Activated T-cell treated with anti-CD3 and anti-CD28 coated beads, Interleukin-2, amount 50 U/mL, for 4 hours (primary cell): ENCODE results near the gene ICE1. TPM values are rescaled to one million over a fixed set of nuclear protein-coding genes. Genes with fewer than 3 reads are reported as not detected.
"Not testable (repeated sequence)": the region's sequence is repeated elsewhere in the genome, so short reads cannot be mapped to it uniquely, and the experiment has no call there.

Experiments used
- ATAC-seq, 2 donors: fragments of 200-7000 bp; cut with Tn5 transposase; one replicate each; pipeline ENCODE4 v1.10.0; 2021
- DNase-seq: peaks from one replicate; pipeline ENCODE4 v3.0.0-alpha.2; 2020
- H3K27me3 Mint-ChIP-seq: one replicate; pipeline ENCODE4 v1.8.0; 2021; ENCODE audit warnings: low read depth, mixed read lengths
- H3K36me3 Mint-ChIP-seq: one replicate; pipeline ENCODE4 v1.8.0; 2022; ENCODE audit warnings: mixed read lengths; ENCODE audit not compliant: insufficient read depth
- H3K4me1 Mint-ChIP-seq: one replicate; pipeline ENCODE4 v1.8.0; 2021; ENCODE audit warnings: low read depth, mixed read lengths
- H3K4me3 Mint-ChIP-seq: one replicate; pipeline ENCODE4 v1.8.0; 2021; ENCODE audit warnings: mild to moderate bottlenecking, moderate library complexity, mixed read lengths
- H3K9me3 Mint-ChIP-seq: one replicate; pipeline ENCODE4 v1.8.0; 2021; ENCODE audit warnings: mixed read lengths
- total RNA-seq, 3 donors: library from RNA; stranded (reverse); gene quantifications; one replicate each; pipeline ENCODE4 v1.2.1, GENCODE V29; 2021

The ICE1 gene
- total RNA-seq, 3 donors from 2014 or later = 40.2 to 42.0 (median 41.1) TPM

DNA sequence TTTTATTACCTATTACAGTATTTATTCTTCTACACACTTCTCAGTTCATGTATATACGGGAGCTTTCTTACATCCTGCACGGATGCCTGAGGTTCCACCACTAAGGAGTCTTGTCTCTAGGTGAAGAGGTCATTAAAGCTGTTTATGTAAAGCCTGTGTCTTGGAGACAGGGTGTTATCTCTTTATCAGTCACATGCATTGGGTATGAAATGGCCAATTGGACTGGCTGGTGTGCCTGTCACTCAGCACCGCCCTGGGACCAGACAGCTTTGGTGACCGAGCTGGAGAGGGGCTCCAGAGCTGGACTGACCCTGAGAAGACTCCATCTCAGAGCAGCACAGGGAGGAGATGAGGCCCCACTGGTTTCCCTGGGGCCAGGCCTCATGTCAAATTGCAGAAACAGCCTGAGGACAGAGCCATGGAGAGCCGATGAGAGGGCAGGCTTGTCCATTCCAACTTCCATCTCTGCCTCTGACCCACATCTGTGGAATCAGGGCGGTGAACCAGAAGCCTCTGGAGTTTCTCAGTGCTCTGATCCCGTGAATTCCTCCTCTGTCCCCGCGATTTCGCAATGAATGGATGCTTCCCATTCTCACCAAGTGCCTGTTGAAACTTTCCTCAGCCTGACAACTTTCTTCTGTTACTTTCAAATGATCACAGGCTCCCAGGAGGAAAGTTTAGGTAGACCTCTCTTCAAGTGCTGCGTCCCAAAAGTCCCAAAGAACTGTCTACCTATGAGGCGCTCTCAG, 32.2 kb upstream of the ICE1 start:
- not testable (repeated sequence) for DNase-seq, H3K4me1 Mint-ChIP-seq

DNA sequence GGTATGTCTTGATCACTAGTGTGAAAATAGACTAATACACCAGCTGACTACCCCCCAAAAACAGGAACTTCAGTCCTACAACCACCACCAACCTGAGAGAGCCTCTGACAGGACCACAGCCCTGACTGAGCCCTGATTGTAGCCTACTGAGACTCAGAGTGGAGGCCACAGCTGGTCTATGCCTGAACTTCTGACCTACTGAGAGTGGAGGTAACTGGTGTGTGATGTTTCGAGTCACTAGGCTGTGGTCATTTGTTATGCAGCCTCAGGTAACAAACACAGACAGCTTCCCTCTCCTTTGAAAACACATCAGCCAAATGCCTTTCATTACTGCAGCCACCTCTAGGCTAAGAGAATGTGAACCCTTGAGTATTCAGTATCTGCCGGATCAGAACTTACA, 30.0 kb upstream of the ICE1 start:
- H3K4me3 Mint-ChIP-seq, ATAC-seq, H3K36me3 Mint-ChIP-seq, H3K27me3 Mint-ChIP-seq, DNase-seq, H3K9me3 Mint-ChIP-seq, H3K4me1 Mint-ChIP-seq: not testable (repeated sequence)

More for the DNA sequence above, 32.2 kb upstream of the ICE1 start:
- not testable (repeated sequence) for ATAC-seq, H3K27me3 Mint-ChIP-seq, H3K9me3 Mint-ChIP-seq, H3K36me3 Mint-ChIP-seq, H3K4me3 Mint-ChIP-seq

DNA sequence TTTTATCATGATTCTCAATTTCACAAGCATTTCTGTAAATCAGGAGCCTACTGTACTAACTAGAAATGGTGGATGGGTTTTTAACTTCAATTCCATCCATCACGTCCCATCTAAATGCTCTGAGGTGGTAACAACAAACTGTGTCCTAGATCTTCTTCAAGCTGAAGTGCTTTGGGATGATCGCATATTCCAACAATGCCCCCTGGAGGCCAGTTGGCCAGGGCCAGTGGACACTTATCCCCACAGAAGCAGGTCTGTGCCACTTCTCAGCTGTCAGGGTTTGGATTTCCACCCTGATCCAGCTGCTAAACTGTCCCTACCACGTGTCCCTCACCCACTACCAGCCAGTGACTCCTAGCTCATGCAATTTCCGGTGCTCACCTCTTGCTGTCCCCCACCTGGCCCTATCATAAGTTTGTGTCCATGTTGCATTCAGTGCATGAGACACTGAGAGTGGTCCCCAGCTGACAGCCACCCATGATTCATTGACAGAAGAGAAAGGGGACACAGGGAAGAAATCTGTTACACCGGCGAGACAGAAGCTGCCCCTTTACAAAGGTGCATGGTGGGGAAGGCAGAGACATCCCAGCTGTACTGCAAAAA, 28.0 kb upstream of the ICE1 start:
- not testable (repeated sequence) for H3K36me3 Mint-ChIP-seq, H3K27me3 Mint-ChIP-seq, DNase-seq, ATAC-seq, H3K9me3 Mint-ChIP-seq, H3K4me3 Mint-ChIP-seq, H3K4me1 Mint-ChIP-seq

DNA sequence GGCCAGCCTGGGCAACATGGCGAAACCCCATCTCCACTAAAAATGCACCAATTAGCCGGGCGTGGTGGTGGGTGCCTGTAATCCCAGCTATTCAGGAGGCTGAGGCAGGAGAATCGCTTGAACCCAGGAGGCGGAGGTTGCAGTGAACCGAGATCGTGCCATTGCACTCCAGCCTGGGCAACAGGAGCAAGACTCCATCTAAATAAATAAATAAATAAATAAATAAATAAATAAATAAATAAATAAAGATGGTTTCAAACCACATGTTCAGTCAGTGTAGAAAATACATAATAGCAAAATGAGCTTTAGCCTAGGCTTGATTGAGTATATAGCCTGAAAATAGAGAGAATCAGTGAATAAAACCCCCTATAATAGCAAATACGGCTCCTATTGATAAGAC, 27.4 kb upstream of the ICE1 start:
- DNase-seq, H3K27me3 Mint-ChIP-seq, H3K9me3 Mint-ChIP-seq, H3K36me3 Mint-ChIP-seq, H3K4me1 Mint-ChIP-seq, ATAC-seq, H3K4me3 Mint-ChIP-seq: not testable (repeated sequence)

DNA sequence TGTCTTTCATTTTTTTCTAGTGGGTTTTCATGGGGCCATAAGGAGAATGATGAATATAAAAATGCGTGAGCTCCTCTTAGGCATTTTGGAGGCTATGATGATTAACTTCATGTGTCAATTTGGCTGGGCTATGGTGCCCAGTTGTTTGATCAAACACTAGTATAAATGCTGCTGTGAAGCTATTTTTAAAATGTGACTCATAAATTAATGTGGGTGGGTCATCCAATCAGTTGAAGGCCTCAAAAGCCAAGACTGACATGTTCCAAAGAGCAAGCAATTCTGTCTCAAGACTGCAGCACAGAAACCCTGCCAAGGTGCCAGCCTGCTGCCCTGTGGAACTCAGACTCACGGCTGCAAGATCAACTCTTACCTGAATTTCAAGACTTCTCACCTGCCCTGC, 24.4 kb upstream of the ICE1 start:
- Mint-ChIP-seq H3K4me3 (no peak overlapping the region), H3K27me3 (no peaks in the 10 kb centered on the region), H3K36me3 (peaks cover 3% of the 10 kb centered on the region), H3K9me3 (peaks cover 11% of the 10 kb centered on the region), H3K4me1 (no peaks in the 10 kb centered on the region)
- DNase-seq = no peak
- ATAC-seq = no peak

DNA sequence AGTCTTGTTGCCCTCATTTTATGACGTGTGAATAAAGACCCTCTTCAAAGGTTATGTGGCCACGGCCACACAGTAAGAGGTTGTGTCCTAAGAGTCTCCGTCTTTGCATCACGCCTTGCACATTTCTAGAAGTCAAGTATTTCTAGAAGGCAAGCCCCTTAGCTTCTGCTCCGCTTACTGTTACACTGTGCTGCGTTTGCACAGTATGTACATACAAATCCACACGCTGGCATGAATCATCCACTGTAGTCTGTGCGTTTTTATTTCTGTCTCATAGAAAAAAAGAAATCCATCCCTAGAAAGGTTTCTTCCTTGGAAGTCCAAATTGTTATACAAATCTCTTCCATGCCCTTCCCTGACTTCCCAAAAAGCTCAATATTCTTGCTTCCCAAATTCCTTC, 21.4 kb upstream of the ICE1 start:
- no peaks in the 10 kb centered on the region for H3K4me1 Mint-ChIP-seq
- peaks cover 11% of the 10 kb centered on the region for H3K9me3 Mint-ChIP-seq
- no peaks in the 10 kb centered on the region for H3K27me3 Mint-ChIP-seq
- DNase-seq = no peak
- no peak overlapping the region for H3K4me3 Mint-ChIP-seq
- peaks cover 3% of the 10 kb centered on the region for H3K36me3 Mint-ChIP-seq
- ATAC-seq = no peak

DNA sequence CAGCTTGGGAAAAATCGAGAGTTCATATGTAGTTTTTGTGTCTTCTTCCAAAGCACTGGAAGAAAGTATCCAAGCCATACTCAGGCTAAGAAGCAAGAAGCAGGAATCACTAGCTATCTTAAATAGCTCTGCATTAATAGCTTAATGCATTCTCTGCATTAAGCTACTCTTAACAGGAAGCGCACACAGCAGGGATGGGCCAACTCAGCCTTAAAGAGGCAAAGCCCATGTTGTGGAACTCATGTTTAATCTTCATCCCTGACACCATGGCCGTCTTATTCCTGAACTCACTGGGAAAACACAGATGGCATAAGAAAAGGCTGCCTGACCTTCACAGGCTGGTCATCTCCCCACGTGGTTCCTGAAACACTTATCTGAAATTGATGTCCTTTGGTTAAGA, 18.7 kb upstream of the ICE1 start:
- DNase-seq (no peak), ATAC-seq (no peak)
- no peak overlapping the region for H3K4me3 Mint-ChIP-seq
- no peaks in the 10 kb centered on the region for H3K27me3 Mint-ChIP-seq
- H3K9me3 Mint-ChIP-seq = peaks cover 15% of the 10 kb centered on the region
- H3K36me3 Mint-ChIP-seq = peaks cover 3% of the 10 kb centered on the region
- no peaks in the 10 kb centered on the region for H3K4me1 Mint-ChIP-seq

DNA sequence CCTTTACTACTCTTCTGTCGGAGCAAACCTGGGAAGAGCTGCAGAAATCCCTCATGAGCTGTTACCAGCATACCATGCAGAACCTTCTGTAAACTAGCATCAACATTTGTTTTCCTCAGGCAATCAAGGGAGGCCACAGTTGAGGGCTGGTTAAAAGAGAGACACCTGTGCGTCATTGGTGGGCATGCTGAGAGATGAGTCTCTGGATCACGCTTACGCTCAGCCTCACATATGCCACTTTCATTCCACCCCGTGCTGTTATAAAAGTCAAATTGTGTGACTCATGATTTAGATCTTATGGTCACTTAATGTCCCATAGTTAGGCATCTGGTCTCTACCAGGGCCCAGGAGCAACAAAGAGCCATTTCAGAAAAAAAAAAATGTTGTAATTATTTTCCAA, 18.1 kb upstream of the ICE1 start:
- peaks cover 3% of the 10 kb centered on the region for H3K36me3 Mint-ChIP-seq
- H3K4me3 Mint-ChIP-seq = no peak overlapping the region
- no peaks in the 10 kb centered on the region for H3K27me3 Mint-ChIP-seq
- no peak for ATAC-seq
- peaks cover 14% of the 10 kb centered on the region for H3K9me3 Mint-ChIP-seq
- H3K4me1 Mint-ChIP-seq = no peaks in the 10 kb centered on the region
- DNase-seq = no peak

DNA sequence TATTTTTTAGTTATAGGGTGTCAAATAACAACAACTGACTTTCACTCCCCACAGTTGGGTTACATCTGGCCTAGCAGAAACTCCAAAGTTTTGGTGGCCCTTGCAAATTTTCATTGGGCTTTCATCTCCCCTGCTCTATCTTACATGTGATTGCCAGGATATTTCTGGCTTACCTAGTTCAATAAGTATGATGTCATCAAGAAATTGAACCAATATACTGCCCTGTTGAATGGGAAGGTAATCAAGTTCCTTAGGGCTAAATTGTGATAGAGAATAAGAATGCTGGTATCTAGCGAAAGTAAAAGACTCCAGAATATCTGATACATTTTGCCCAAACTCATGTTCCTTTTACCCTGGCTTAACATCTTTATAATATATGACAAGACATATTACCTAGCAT, 17.0 kb upstream of the ICE1 start:
- H3K27me3 Mint-ChIP-seq = no peaks in the 10 kb centered on the region
- DNase-seq (no peak), ATAC-seq (no peak)
- no peak overlapping the region for H3K4me3 Mint-ChIP-seq
- H3K4me1 Mint-ChIP-seq = no peaks in the 10 kb centered on the region
- peaks cover 7% of the 10 kb centered on the region for H3K9me3 Mint-ChIP-seq
- peaks cover 3% of the 10 kb centered on the region for H3K36me3 Mint-ChIP-seq

DNA sequence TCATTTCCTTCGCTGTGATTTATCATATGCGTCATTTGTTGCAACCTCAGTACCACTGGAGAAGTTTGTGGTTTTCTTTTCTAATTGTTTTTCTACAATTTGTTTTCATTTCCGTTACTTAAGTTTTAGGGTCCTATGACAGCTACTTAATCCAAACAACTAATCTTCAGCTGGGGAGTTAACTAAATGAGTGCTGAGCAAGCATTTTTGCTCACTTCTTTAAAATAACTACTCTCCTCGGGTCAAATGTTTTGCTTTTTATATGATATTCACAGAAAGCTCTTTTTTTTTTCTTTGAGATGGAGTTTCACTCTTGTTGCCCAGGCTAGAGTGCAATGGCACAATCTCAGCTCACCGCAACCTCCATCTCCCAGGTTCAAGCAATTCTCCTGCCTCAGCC, 14.6 kb upstream of the ICE1 start:
- peaks cover 14% of the 10 kb centered on the region for H3K9me3 Mint-ChIP-seq
- ATAC-seq = no peak
- no peaks in the 10 kb centered on the region for H3K27me3 Mint-ChIP-seq
- no peaks in the 10 kb centered on the region for H3K4me1 Mint-ChIP-seq
- H3K36me3 Mint-ChIP-seq = peaks cover 5% of the 10 kb centered on the region
- no peak for DNase-seq
- no peak overlapping the region for H3K4me3 Mint-ChIP-seq

DNA sequence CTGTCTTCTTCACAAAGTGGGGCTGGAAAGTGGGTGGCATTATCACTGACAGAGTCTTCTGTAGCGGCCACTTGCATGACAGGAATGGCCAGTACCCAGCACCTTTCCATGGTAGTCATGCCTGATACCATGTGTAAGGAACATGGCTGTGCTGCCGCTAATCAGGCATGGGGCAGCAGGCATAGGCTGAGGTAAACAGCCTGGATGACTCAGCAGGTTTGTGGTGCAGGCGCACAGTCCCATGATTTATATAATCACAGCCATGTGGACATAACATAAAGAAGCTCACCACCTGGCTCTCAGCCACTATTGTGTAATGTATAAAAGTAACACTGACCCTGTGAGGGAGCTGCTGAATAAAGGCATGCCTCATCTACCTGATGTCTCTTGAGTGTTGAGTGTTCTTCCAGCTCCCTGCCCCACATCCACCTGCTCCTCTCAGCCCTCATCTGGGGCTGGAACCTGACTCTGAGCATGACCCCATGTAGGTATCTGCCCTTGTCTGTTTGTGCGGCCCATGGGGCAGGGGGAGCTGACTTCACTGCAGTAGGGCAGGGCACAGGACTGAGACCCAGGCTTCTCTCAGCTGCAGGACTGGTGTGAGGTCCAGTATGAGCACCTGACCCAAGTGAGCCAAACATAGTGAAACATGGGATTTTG, 13.2 kb upstream of the ICE1 start:
- H3K36me3 Mint-ChIP-seq = peaks cover 5% of the 10 kb centered on the region
- H3K9me3 Mint-ChIP-seq = peaks cover 14% of the 10 kb centered on the region
- ATAC-seq = no peak
- no peak for DNase-seq
- H3K4me3 Mint-ChIP-seq = no peak overlapping the region
- H3K27me3 Mint-ChIP-seq = no peaks in the 10 kb centered on the region
- no peaks in the 10 kb centered on the region for H3K4me1 Mint-ChIP-seq

DNA sequence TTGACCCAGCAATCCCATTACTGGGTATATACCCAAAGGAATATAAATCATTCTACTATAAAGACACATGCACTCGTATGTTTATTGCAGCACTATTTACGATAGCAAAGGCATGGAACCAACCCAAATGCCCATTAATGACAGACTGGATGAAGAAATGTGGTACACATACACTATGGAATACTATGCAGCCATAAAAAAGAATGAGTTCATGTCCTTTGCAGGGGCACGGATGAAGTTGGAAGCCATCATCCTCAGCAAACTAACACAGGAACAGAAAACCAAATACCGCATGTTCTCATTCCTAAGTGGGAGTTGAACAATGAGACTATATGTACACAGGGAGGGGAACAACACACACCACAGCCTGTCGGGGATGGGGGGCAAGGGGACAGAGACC, 8.6 kb upstream of the ICE1 start:
- H3K9me3 Mint-ChIP-seq, ATAC-seq, H3K27me3 Mint-ChIP-seq, DNase-seq, H3K4me1 Mint-ChIP-seq, H3K4me3 Mint-ChIP-seq: not testable (repeated sequence)
- H3K36me3 Mint-ChIP-seq = peaks cover 13% of the 10 kb centered on the region

DNA sequence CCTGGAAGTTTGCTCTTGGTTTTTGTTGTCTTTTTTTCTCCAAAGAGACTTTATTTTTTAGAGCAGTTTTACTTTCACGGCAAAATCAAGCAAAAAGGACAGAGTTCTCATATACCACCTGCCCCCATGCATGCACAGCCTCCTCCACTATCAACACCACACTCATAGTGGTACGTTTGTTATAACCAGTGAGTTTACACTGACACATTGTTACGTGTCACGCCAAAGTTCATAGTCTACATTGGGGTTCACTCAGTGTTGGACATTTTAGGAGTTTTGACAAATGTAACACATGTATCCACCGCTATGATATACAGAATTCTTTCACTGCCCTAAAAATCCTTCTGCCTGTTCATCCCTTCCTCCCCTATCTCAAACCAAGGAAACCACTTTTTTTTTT, 7.5 kb upstream of the ICE1 start:
- no peak overlapping the region for H3K4me3 Mint-ChIP-seq
- peaks cover 13% of the 10 kb centered on the region for H3K36me3 Mint-ChIP-seq
- ATAC-seq (no peak), DNase-seq (no peak)
- H3K4me1 Mint-ChIP-seq = peaks cover 4% of the 10 kb centered on the region
- H3K9me3 Mint-ChIP-seq = peaks cover 7% of the 10 kb centered on the region
- no peaks in the 10 kb centered on the region for H3K27me3 Mint-ChIP-seq

DNA sequence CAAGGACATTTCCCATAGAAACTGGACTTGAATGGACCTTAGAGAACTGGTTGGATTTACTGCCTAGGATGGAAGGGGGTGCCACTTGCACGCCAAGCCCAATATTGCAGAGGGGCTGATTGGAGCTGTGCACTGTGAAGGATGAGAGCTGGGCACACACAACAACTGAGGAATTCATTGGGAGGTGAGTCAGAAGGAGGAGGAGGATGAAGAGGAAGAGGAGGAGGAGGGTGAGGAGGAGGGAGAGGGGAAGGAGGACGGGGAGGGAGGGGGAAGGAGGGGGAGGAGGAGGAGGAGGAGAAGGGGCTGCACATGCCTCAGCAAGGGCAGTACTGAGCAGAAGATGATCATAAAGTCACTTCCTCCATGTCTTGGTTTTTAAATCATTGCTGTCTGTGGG, 5.7 kb upstream of the ICE1 start:
- Mint-ChIP-seq H3K27me3 (no peaks in the 10 kb centered on the region), H3K9me3 (peaks cover under 1% of the 10 kb centered on the region), H3K36me3 (peaks cover 8% of the 10 kb centered on the region), H3K4me3 (no peak overlapping the region), H3K4me1 (peaks cover 15% of the 10 kb centered on the region)
- DNase-seq (no peak), ATAC-seq (no peak)

DNA sequence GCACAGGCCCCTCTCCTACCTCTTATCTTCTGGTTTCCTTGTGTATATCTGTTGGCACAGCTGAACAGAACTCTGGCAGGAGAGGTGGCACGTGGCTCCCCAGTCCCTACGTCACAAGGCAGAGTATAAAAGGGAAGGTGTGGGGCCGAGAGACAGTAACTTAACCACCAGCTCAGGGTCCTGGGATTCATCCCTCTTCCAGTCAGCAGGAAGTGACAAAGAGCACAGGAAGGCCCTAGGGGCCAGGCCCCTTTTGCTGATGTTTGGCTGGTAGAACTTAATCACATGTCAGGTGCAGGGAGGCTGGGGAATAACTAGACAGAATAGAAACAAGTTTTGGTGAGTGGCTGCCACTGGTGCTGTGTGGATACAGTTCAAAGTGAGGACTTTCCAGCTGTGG, 4.5 kb upstream of the ICE1 start:
- ATAC-seq = no peak
- Mint-ChIP-seq H3K36me3 (peaks cover 8% of the 10 kb centered on the region), H3K9me3 (no peaks in the 10 kb centered on the region), H3K27me3 (no peaks in the 10 kb centered on the region), H3K4me1 (peaks cover 18% of the 10 kb centered on the region), H3K4me3 (no peak overlapping the region)
- no peak for DNase-seq
